ENCODE data around the gene CYLC2.

The CYLC2 gene, protein sequence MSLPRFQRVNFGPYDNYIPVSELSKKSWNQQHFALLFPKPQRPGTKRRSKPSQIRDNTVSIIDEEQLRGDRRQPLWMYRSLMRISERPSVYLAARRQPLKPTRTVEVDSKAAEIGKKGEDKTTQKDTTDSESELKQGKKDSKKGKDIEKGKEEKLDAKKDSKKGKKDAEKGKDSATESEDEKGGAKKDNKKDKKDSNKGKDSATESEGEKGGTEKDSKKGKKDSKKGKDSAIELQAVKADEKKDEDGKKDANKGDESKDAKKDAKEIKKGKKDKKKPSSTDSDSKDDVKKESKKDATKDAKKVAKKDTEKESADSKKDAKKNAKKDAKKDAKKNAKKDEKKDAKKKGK

GRCh38 chr9:102995033-102995432 is at the start of gene CYLC2:
Gene CYLC2 (plus strand): TSS chr9:102995333. CDS start chr9:102995381, 48 bp downstream.
- DNase-seq (ENCODE audit: extremely low read depth in 1 of 2, low read depth in 1 of 2) = no peak

- no peak for DNase-seq (ENCODE audit: extremely low read depth in 1 of 2, low read depth in 1 of 2)
Measured at GRCh38 chr9:102950346-102950745, 44.8 kb upstream of the CYLC2 start.

DNA sequence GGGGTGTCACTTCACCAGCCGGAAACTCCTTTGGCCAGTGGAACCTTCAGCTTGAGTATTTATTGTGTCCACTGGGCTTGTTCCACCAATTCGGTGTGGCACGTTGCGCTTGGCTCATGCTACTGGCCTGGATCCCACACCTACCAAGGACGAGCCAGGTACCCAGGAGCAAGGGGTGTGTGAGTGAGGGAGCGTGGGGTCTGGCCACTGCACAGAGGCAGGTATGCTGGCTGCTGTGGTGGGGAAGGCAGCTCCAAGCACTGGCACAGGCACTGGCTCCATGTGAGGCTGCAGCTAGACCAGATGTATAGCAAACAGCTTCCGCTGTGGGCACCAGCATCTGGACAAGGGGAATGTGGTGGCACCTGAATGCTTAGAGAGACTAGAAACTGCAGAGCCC is 28.1 kb upstream of the CYLC2 start:
- no peak for DNase-seq (ENCODE audit: extremely low read depth in 1 of 2, low read depth in 1 of 2)

GRCh38 chr9:102967979-102968378 is 27.2 kb upstream of the CYLC2 start:
- no peak for DNase-seq (ENCODE audit: extremely low read depth in 1 of 2, low read depth in 1 of 2)

DNA sequence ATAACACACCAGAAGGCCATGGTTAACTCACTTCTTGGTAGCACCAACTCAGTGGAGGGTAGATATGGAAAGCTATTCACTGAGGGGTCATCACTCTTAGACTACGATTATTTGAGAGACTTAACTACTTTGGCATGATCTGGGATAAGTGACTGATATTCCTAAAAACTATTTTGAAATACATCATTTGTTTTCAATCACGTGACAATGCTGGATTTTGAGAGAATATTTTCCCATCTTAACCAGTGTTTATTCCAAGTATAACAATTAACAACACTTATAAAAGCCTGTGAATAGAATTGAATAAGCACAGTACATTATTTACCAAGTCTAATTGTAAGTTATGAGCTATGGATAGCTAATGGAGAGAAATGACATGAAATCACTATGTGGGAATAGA is 22.4 kb upstream of the CYLC2 start:
- no peak for DNase-seq (ENCODE audit: extremely low read depth in 1 of 2, low read depth in 1 of 2)

- no peak for DNase-seq (ENCODE audit: extremely low read depth in 1 of 2, low read depth in 1 of 2)
Measured at GRCh38 chr9:102974530-102974929, 20.6 kb upstream of the CYLC2 start.

GRCh38 chr9:102975251-102975650 is 19.9 kb upstream of the CYLC2 start:
- no peak for DNase-seq (ENCODE audit: extremely low read depth in 1 of 2, low read depth in 1 of 2)

DNA sequence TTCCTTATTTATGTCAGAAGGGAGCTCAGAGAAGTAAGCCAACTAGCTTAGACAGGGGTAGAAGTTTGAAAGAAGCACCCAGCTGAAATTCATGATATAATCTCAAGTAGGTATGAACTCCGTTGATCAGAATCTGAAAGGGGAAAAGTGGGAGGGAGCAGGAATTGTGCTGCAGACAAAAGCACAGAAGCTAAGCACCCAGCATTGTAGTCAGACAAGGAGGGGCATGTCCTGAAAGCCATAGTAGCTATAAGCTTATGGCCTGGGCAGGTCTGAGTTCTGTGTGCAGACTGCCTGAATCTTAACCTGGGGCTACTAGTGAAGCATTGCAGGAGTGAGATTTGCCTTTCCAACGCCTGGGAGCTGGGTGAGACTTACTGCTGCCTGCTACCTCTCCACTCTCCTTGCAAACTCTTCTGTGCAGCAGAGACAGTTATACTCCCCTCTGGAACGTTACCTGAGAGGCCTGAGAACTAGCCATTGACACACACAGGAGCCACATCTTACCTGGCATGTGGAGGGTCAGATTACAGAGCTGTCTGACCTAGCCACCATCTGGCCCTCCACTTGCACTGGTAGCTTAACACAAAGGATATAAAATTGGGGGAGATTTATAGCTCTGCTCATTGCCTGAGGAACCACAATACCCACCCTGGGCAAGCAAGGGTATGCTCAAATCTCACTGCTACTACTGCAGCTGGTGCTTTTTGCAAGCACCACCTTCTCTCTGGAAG is 9.8 kb upstream of the CYLC2 start:
- no peak for DNase-seq (ENCODE audit: extremely low read depth in 1 of 2, low read depth in 1 of 2)

- DNase-seq (ENCODE audit: extremely low read depth in 1 of 2, low read depth in 1 of 2) = no peak
Measured at GRCh38 chr9:102986425-102986824, 8.7 kb upstream of the CYLC2 start.

GRCh38 chr9:103003689-103004088 is 8.6 kb downstream of the CYLC2 start:
- no peak for DNase-seq (ENCODE audit: extremely low read depth in 1 of 2, low read depth in 1 of 2)

- DNase-seq (ENCODE audit: extremely low read depth in 1 of 2, low read depth in 1 of 2) = no peak
Measured at GRCh38 chr9:103014242-103014641, 19.1 kb downstream of the CYLC2 start.

DNA sequence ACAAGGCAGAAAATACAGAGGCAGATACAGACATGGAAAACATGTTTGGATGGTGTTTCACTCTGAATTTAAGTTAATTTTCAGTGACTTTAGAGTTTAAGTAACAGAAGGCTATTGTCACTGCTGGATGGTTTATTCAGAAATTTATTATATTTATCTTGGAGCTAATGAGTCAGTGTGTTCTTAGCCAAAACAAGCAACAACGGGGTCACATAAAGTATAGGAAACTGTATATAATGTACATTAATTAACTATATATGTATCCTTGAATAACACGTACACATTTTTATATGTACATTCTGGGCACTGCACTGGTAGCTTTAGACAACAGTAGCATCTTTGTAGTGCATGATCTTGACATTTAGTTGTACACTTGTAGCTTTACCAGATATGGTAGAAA is 30.7 kb downstream of the CYLC2 start:
- DNase-seq (ENCODE audit: extremely low read depth in 1 of 2, low read depth in 1 of 2) = no peak

- no peak for DNase-seq (ENCODE audit: extremely low read depth in 1 of 2, low read depth in 1 of 2)
Measured at GRCh38 chr9:103037508-103038477, 42.7 kb downstream of the CYLC2 start.

DNA sequence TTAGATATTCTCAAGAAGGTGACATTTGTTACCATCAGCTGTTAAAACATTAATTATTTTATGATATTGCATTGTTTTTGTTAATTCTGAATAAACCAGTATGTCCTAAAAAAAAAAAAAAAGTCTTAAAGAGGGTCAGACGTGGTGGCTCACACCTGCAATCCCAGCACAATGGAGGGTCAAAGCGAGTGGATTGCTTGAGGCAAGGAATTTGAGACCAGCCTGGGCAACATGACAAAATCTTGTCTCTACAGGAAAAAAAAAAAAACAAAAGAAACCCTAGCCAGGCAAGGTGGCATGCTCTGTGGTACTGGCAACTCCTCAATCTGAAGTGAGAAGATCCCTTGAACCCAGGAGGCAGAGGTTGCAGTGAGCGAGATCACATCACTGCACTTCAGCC is 46.8 kb downstream of the CYLC2 start:
- no peak for DNase-seq (ENCODE audit: extremely low read depth in 1 of 2, low read depth in 1 of 2)

Measured in stimulated activated CD8-positive, alpha-beta memory T cell treated with anti-CD3 and anti-CD28 coated beads, Interleukin-7, amount 100 ng/mL, for 48 hours (primary cell).